ENCODE results near the gene TMEM178A.
"Not testable (repeated sequence)": the region's sequence is repeated elsewhere in the genome, so short reads cannot be mapped to it uniquely, and the experiment has no call there.

Gene TMEM178A

DNA sequence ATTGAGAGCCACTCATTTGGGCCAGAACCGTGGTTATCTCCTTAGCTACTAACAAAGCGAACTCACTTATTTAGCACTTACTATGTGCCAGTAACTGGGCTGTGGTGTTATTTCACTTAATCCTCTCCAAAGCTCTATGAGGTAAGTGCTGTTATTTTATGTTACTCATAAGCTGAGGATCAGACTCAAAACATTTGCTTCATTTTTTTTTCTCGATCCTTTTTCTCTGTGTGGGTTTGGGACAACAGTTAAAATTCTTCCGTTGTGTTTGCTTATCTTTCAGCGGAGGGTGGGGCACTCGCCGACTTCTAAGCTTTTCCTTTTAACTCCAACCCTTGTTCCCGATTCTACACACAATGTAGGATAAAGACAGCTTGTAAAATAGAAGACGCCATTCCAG is 52.8 kb downstream of the TMEM178A start:
- no peak for DNase-seq

DNA sequence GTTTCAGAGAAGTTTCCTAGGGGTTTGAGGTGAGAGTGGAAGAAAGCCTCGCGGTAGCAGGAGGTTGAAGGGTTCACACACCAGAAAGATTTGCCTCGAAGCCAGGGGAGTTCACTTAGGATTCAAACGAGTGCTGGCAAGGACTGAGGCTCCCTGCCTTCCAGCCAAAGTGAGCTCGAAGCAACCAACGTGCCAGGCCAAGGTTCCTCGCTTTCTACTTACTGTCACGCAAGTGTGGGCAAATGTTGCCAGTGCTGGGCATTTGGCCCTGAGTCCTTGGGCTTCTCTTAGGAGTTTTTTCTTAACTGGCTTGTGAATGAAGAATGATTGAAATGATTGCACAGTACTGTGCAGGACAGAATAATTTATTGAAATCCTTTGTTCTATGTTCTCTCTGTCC is 53.6 kb downstream of the TMEM178A start:
- no peak for DNase-seq

DNA sequence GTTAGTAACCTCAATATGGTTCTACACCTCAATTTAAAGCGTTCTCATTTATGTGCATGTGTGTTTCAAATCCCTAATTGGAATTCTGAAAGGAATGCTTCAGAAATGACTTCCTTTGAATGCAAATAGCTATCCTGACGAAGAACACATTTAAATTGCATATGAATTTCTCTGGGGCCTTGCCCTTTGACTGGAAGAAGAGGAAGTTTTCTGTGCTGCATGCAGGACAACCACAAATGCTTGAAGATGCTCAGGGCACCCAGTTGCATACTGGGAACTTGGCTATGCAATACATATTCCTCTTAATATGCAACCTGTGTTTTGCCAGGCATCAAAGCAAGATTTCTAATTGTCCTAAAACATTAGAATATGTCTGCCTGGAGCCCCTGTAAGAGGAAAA is 55.3 kb downstream of the TMEM178A start:
- DNase-seq = no peak

DNA sequence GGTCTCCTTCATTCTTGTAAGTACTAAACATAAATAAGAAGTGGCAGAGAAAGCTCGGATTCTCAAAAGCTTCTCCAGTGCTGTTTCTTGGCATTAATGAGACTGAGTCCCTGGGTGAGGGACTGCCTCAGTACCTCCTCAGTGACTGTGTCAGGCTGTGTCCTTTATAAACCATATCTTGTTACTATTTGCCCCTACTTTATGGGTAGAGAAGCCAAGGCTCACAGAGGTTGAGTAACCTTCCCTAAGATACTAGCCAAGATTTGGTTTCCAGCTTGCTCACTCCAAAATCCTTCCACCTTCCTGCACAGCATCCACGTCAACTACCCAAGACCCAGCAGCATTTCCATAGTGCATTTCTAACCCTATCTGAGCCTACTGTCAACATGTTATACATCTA is 57.8 kb downstream of the TMEM178A start:
- DNase-seq = no peak

DNA sequence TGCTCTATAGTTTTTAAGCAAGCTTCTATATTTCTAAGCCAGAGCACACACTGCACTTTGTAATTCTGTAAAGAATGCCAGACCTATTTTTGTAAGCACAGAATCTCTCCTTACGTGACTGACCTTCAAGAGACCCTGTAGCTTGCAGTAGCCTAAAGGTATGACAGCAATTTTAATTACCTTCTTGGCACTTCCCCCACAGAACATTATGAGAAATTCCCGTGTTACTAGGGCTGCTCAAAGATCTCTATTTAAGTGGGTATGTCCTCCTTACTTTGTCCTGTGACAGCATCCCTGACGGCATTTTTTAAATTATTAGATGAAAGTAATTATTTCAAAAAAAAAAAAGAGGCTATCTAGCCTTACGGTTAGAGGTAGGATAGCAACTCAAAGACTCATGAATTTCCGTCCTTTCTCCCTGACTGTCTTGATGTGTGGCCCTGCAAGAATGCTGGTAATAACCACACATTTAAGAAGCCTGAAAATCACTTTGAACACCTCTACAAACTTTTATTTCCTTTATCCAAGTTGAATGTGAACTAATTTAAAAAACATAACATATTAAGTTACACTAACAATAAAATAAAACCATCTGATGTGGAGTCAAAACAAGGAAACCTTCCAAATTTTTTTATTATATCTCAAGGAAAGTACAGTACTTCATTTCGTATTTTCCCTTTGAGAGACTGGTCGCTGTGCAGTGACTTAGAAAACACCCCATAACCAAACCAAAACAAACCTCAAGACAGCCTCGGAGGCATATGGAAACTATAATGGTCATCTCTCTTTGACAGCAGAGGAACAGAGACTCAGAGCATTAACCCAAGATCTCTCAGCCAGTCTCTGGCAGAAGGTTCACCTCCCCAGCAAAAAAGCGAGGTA is 58.5 kb downstream of the TMEM178A start:
- DNase-seq = no peak

DNA sequence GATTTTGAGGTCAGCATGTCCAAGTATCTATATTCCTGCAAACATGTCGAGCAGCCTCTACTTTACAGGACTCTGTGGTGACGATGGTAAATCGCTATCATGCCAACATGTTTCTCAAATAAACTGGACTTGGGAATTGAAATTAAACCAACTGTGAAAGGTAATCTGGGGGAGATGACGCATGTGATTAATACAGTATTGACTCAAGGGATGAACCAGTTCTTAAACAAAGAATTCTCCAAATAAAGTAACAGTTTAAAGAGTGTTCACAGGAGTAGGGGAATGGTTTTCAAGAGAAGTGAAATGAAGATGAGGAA is 59.1 kb downstream of the TMEM178A start:
- no peak for DNase-seq

DNA sequence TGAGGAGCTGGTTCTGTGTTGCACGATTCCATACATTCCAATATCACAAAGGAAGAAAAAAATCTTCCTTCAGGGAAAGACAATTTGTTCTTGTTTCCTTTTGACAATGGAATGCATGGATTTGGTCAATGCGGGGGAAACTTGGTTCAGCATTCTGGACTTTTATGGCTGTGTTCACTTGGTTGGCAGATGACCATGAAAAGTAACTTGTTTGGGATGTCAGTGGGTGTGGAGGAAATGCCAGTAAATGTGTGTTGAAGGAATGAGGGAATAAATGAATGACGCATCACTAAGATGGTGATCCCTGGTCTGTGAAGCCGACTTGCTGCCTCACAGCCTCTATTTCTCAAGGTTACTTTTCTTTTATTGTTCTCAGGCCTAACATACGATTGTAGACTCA is 59.7 kb downstream of the TMEM178A start:
- no peak for DNase-seq

DNA sequence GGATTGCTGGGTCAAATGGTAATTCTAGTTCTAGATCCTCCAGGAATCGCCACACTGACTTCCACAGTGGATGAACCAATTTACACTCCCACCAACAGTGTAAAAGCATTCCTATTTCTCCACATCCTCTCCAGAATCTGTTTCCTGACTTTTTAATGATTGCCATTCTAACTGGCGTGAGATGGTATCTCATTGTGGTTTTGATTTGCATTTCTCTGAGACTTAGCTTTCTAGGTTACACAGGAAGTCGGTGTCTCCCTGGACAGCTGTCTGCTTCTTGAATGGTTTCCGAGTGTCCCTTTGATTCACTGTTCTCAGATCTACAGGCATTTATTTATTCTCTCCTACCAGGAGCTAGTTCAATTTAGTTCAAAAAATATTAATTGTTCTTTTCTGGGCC is 62.4 kb downstream of the TMEM178A start:
- not testable (repeated sequence) for DNase-seq

DNA sequence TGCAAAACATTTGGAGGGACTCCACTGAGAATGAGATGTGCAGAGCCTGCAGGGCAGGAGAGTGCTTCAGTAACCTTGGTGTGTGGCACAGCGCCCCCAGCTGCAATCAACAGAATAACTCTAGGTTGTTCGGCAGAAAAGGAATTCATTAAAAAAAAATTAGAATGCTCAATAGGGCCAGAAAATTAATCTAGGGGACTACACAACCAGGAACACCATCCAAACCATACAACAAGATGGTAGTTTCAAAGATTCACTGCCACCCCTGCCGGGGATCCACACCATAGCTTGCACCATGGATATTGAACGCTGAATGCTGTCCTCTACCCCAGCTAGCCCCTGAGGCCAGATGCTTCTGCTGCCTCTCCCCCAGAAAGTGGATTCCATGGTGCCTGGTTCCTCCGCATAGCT is 63.2 kb downstream of the TMEM178A start:
- no peak for DNase-seq

DNA sequence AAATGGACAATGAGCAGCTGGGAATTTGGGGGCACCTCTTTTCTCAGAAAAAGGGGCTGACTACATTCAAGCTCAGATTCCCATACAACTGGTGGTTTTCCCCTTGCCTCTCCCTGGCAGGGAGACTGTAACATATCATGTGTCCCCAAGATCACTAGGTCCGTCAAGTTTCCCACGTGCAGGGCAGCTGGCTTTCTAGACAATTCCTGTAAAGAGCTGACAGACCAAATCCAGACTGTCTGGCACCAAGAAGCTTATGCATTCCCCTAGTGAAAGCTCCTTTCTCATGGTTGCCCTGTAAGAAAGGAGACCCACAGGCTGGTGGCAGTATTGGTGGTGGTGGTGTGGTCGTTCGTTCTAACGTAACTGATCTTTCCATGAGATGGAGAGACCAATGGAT is 64.6 kb downstream of the TMEM178A start:
- no peak for DNase-seq

DNA sequence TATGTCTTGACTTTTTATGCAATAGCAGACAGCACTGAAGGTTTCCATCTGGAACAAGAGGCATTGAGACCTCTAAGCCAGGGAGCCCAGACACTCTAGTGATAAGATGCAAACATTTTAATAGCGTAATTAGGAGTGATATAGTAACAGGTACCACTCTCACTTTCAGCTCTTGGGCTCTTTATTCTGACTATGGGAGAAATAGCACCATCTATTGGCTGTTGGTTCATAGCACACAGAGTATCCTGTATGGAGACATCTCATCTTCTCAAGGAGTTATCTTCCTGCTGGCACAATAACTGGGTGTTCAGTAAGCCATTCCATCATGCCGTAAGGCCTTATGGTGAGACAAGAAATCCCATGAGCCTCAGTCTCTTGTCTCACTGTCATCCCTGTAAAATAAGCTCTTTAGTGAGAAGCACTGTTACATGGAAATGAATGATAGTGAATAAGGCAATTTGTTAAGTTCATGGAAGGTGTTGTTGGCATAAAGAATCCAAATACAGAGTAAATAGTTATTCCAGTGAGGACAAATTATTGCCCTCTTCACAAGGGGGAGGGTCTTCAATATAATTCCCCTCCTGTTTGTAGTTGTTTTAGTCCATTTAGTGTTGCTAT is 65.1 kb downstream of the TMEM178A start:
- no peak for DNase-seq

DNA sequence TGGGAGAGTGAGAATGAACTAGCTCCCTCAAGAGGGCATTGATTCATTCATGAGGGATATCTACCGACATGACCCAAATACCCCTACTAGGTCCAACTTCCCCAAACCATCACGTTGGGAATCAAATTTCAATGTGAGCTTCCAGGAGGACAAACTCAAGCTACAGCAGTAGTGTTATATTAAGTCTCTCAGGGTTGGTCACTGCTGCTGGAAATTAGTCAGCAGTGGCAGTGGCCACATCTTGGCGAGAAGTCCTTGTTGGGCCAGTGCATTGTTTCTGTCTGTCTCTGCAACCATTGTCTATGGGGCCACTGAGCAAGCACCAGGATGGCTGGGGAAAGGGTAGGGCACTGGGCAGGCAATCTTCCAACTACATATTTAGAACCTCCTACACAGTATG is 65.8 kb downstream of the TMEM178A start:
- DNase-seq = no peak

DNA sequence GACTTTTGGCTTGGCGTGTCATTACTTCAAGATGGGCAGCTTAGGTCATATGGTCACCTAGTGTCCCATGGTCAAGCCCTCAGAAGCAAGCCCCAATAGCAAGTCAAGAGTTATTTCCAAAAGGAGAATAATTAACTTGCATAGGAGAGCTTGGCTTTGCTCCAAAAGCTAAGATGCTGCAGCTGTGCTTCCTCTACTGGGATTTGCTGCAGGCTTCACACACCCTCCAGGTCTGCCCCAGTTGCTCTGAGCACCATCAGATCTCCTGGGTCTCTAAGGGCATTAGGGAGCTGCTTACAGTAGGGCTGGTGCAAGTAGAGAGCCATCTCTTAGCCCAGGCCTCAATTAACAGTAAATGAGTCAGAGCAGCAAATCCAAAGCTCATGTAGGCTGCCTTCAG is 66.8 kb downstream of the TMEM178A start:
- no peak for DNase-seq

DNA sequence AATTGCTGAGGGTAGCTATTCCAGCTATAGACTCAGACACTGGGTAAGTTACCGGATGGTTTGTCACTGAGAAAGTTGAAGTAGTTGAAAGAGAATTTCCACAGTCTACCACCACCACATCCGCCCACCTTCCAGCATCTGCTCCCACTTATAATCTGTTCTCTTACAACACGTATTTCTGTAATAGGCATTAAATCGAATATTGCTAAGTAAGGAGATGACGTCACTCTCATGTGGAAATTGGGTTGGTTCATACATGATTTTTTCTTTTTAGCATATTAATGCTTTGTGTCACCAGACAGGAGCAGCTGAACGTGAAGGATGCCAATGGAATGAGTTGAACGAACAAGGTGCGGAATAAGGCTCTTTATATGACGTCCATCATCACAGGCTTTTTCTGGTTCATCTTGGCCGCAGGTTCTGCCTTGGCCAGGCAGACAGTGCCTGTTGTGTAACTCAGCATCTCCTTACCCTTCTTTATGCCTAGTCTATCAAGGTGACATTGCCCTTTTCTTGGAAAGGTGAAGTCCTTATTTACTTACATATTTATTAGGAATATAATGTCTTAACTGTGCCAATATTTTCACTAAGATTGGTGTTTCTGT is 67.5 kb downstream of the TMEM178A start:
- no peak for DNase-seq

DNA sequence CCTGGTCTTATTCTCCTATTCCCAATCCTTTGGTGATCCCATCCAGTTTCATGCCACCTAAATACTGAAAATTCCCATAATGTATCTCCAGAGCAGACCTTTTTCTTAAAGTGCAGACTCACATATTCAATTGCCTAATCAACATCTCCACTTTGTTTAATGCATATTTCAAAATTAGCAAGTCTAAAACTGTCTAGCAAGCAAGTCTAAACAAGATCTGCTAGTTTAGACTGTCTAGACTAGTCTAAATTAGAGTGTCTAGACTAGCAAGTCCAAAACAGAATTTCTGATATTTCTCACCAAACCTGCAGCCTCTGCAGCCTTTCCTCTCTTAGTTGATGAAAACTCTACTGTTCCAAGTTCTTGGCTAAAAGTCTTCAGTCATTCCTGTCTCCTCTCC is 68.7 kb downstream of the TMEM178A start:
- DNase-seq = no peak

DNA sequence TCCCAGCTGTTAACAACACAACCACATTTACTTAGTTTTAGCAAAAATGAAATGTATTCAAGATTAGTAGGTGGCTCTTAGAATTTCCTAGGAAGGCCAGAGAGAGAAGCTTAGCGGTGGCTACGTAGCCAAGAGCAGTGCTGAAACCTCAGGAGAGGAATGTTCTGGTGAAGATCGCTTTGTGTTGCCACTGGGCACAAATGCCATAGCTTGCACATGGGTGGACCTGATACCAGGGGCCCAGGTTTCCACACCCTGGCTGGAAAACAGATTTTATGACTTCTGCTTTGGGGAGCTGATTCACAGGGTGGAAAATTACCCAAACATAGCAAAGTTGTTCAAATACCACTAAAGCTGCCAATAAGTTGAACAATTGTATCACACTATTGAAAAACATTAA is 69.9 kb downstream of the TMEM178A start:
- DNase-seq = no peak

DNA sequence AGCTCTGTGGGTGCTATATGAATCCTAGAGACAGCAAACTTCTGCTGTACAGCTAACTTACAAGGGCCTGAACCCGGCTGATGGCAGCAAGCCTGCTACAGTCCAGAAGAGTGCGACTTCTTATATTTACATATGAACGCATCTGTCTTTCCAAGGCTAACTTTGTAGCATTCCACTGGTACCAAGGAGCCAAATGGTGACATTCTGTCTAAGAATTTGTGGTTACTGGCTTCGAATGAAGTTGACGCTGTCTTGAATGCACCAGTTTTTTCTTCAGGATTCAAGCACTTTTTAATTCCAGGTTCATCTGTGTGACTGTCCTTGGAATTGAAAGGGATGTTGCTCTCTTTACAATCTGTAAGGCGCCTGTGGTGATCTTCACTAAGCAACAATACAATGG is 70.9 kb downstream of the TMEM178A start:
- DNase-seq = no peak

DNA sequence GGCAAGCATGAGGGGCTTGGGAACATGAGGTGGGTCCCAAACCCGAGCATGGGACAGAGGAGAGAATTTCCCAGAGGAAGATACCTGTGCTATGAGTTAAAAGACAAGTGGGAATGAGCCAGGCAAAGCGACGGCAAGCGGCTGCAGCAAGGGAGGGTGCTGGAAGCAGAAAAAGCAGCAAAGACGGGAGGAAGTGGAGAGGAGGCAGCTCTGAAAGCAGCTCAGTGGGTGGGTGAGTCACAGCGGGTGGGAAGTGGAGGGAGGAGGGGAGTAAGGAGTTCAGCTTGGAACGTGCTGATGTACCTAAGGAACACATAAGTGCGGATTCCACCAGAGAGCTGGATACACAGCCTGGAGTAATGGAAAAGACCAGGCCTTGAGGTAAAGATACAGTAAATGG is 71.9 kb downstream of the TMEM178A start:
- no peak for DNase-seq

DNA sequence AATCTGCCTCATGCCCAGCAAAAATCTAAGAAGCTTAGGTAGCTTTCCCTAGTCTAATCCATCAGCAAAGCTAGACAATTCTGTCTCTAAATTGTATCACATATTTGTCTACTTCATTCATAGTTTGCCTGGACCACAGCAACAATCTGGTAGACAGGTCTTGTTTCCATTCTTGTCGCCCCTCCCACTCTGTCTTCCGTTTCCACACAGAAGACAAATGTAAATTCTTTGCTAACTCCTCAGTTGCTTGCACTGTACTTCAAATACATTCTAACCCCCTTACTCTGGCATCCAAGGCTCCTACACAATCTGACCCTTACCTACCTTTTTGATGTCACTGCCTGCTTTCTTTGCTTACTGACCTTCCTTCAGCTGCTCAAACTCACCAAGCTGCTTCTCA is 73.2 kb downstream of the TMEM178A start:
- DNase-seq = no peak

DNA sequence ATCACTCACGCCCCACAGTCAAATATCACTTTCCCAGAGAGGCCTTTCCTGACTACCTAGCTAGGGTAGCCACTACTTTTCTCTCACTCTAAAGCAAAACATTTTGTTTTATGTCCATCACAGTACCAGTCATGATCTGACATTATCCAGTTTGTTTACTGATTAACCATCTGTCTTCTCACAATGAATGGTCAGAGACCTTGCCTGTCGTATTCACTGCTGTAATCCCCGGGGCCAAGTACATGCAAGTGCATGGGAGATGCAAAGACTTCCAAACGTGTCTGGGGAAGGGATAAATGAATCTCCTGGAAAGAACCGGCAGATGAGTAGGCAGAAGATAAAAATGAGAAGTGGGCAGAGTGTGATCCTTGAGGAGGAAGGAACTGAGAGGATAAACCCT is 73.7 kb downstream of the TMEM178A start:
- DNase-seq = no peak

DNA sequence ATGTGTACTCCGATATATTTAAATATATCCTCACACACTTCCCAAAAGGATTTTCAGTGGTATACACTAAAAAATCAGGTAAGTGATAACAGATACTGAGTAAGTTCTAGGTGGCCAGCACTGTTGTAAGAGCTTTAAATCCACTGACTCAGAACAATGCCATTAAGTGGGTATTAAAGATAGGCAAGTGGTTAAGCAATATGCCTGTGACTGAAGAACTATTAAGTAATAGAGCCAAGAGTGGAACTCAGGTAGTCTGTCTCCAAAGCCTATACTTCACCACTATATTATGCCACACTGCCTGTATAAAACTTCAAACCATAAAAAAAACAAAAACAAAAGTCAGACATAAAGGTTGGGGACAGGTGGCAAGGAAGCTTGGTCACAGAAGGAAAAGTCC is 76.2 kb downstream of the TMEM178A start:
- no peak for DNase-seq

DNA sequence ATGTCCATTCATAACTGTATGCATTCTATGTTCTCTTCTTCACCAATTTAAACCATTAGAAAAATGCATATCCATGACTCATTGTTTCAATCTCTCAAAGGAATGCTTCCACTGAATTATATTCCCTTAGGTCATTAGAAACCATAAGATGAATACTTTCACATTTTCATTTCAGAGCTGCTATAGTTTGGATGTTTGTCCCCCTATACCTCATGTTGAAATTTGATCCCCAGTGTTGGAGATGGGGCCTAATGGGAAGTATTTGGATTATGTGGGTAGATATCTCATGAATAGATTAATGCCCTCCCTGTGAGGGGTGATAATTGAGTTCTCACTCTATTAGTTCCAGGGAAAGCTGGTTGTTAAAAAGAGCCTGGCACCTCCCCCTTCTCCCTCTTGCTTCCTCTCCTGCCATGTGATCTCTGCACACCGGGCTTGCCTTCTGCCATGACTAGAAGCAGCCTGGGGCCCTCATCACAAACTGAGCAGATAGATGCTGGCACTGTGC is 77.6 kb downstream of the TMEM178A start:
- DNase-seq = no peak

DNA sequence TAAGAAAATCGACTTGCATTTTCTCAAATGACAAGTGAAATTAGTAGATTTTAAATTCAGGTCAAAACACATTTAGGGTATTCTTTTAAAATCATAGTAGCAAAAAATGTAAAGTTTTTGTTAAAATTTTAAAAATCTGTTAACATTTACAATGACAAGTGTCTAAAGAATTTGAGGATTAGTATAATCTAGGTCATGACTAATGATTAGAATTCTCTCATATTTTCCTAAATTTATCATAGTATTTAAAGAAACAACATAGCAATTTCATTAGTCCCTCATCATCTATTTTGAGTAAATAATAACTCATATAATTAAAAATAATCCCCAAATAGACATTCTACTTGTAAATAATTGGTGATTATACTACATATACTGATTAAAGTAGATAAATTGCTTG is 89.7 kb downstream of the TMEM178A start:
- no peak for DNase-seq

DNA sequence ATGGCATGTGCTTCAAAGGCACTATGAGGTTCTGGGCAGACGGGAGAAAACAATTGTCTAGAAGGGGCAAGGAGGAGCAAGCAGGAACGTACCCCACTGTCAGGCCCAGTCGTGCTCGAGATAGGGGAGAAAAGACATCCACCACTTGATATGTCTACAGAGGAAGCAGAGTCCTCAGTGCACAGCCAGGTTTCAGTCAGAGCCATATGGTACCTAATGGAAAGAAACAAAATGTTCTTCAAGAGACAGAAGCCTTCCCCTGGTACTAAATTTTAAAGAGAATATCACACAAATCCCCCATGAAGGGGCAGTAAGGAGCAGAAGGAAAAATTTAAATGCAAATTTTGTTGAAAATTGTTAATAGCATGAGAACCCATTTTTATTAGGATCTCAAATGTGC is 91.4 kb downstream of the TMEM178A start:
- DNase-seq = no peak

Measured in GOT3 (cell line).